ENCODE data around the gene POLR2I.
"Not testable (repeated sequence)": the region's sequence is repeated elsewhere in the genome, so short reads cannot be mapped to it uniquely, and the experiment has no call there.

Gene POLR2I

DNA sequence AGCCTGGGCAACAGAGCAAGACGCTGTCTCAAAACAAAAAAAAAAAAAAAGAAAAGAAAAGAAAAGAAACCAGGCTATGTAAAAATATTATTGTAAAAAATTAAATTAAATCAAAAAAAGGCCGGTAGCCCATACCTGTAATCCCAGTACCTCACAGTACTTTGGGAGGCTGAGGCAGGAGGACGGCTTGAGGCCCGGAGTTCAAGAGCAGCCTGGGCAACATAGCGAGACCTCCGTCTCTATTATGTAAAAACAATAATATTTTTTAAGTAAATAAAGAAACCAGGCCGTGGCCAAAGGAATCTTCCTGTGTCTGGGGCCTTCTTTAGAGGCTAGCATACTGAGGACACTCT lies 24.4 kb upstream of the POLR2I start:
- no peaks in the 10 kb centered on the region for H3K9me3 ChIP-seq (ENCODE audit: insufficient read depth, low read length)
- peaks cover 15% of the 10 kb centered on the region for H3K36me3 ChIP-seq (replicated peaks; ENCODE audit: low read depth, low read length)
- peaks cover 22% of the 10 kb centered on the region for H3K4me1 ChIP-seq (ENCODE audit: low read length)
- H2AFZ ChIP-seq (ENCODE audit: low read depth, low read length): peak overlapping the region; percentile 64; the same call in 1 of the 2 replicates
- TF ChIP-seq, protein P1, sequence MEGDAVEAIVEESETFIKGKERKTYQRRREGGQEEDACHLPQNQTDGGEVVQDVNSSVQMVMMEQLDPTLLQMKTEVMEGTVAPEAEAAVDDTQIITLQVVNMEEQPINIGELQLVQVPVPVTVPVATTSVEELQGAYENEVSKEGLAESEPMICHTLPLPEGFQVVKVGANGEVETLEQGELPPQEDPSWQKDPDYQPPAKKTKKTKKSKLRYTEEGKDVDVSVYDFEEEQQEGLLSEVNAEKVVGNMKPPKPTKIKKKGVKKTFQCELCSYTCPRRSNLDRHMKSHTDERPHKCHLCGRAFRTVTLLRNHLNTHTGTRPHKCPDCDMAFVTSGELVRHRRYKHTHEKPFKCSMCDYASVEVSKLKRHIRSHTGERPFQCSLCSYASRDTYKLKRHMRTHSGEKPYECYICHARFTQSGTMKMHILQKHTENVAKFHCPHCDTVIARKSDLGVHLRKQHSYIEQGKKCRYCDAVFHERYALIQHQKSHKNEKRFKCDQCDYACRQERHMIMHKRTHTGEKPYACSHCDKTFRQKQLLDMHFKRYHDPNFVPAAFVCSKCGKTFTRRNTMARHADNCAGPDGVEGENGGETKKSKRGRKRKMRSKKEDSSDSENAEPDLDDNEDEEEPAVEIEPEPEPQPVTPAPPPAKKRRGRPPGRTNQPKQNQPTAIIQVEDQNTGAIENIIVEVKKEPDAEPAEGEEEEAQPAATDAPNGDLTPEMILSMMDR (IDR thresholded peaks at IDR 0.05; ENCODE audit: low read depth, low read length): no peak
- no peak for TF ChIP-seq EZH2phosphoT487 (IDR thresholded peaks at IDR 0.05; ENCODE audit: low read depth)
- H4K20me1 ChIP-seq (ENCODE audit: insufficient read depth, low read length): peaks cover 10% of the 10 kb centered on the region
- H3K79me2 ChIP-seq (ENCODE audit: low read length): peaks cover 19% of the 10 kb centered on the region
- H3K27ac ChIP-seq (ENCODE audit: low read length): peak overlapping the region; percentile 71
- H3K27me3 ChIP-seq (ENCODE audit: low read depth, low read length): no peaks in the 10 kb centered on the region
- peak overlapping the region; percentile 98 for H3K9ac ChIP-seq (ENCODE audit: low read length)
- H3K4me3 ChIP-seq (ENCODE audit: low read length): peak overlapping the region; percentile 94
- H3K4me2 ChIP-seq (ENCODE audit: low read length): peak overlapping the region; percentile 75

DNA sequence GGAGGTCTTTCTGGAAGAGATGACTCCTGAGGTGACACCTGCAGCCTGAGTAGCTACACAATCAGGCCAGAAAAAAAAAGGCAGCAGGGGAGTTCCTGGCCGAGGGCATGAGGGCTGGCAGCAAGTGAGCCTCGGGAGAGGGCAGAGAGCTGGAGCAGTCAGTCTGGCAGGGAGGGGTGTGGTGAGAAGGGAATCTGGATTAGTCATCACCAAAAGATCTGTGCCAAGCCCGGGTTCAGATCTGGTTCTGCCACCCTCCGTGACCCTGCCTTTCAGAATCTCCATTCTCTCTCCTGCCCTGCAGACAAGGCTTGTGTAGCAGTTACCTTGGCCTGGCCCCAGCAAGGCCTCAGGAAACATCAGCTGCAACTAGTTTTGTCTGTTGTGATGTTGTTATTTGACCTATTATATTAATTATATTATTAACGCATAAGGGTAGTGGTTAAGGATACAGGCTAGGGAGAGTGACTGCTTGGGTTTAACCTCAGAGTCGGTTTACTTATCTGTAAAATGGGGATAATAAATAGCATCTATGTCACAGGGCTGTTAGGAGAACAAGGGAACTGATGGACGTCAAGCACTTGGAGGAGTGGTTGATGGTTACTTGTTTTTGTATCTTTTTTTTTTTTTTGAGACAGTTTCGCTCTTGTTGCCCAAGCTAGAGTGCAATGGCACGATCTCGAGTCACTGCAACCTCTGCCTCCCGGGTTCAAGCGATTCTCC lies 22.4 kb upstream of the POLR2I start:
- no peak for TF ChIP-seq EZH2phosphoT487 (IDR thresholded peaks at IDR 0.05; ENCODE audit: low read depth)
- TF ChIP-seq, protein P1 (IDR thresholded peaks at IDR 0.05; ENCODE audit: low read depth, low read length): no peak
- H3K27ac ChIP-seq (ENCODE audit: low read length): peak overlapping the region; percentile 40
- peak overlapping the region; percentile 54 for H3K9ac ChIP-seq (ENCODE audit: low read length)
- peak overlapping the region; percentile 79 for H2AFZ ChIP-seq (ENCODE audit: low read depth, low read length)
- H3K79me2 ChIP-seq (ENCODE audit: low read length): peaks cover 19% of the 10 kb centered on the region
- peaks cover 4% of the 10 kb centered on the region for H3K36me3 ChIP-seq (replicated peaks; ENCODE audit: low read depth, low read length)
- H3K4me3 ChIP-seq (ENCODE audit: low read length): peak overlapping the region; percentile 69
- no peaks in the 10 kb centered on the region for H3K27me3 ChIP-seq (ENCODE audit: low read depth, low read length)
- H3K4me2 ChIP-seq (ENCODE audit: low read length): peak overlapping the region; percentile 78
- no peaks in the 10 kb centered on the region for H3K9me3 ChIP-seq (ENCODE audit: insufficient read depth, low read length)
- H4K20me1 ChIP-seq (ENCODE audit: insufficient read depth, low read length): peaks cover 10% of the 10 kb centered on the region
- peaks cover 26% of the 10 kb centered on the region for H3K4me1 ChIP-seq (ENCODE audit: low read length)

DNA sequence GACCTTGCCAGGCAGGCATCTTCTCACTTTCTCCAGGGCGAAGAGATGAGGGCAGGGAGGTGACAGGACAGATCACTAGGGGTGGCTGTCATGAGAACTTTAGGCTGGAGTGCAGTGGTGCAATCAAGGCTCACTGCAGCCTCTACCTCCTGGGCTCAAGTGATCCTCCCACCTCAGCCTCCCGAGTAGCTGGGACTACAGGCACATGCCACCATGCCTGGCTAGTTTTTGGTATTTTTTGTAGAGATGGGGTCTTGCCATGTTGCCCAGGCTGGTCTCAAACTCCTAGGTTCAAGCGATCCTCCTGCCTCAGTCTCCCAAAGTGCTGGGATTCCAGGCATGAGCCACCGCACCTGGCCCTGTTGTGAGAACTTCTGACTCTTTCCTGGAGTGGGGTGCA lies 20.2 kb upstream of the POLR2I start:
- peaks cover 21% of the 10 kb centered on the region for H3K4me1 ChIP-seq (ENCODE audit: low read length)
- H3K36me3 ChIP-seq (replicated peaks; ENCODE audit: low read depth, low read length); H2AFZ ChIP-seq (ENCODE audit: low read depth, low read length); H3K9me3 ChIP-seq (ENCODE audit: insufficient read depth, low read length); H3K27me3 ChIP-seq (ENCODE audit: low read depth, low read length); H4K20me1 ChIP-seq (ENCODE audit: insufficient read depth, low read length); H3K4me3 ChIP-seq (ENCODE audit: low read length); H3K9ac ChIP-seq (ENCODE audit: low read length); H3K4me2 ChIP-seq (ENCODE audit: low read length); H3K79me2 ChIP-seq (ENCODE audit: low read length); H3K27ac ChIP-seq (ENCODE audit: low read length): not testable (repeated sequence)

DNA sequence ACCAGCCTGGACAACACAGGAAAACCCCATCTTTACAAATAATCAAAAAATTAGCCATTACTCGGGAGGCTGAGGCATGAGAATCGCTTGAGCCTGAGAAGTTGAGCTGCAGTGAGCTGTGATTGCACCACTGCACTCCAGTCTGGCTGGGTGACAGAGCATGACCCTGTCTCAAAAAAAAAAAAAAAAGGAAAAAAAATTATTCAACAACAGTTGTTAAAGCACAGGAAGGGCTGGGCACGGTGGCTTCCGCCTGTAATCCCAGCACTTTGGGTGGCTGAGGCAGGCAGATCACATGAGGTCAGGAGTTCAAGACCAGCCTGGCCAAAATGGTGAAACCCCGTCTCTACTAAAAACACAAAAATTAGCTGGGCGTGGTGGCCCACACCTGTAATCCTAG lies 16.5 kb upstream of the POLR2I start:
- not testable (repeated sequence) for H3K4me2 ChIP-seq (ENCODE audit: low read length); H3K36me3 ChIP-seq (replicated peaks; ENCODE audit: low read depth, low read length); H3K27ac ChIP-seq (ENCODE audit: low read length)

DNA sequence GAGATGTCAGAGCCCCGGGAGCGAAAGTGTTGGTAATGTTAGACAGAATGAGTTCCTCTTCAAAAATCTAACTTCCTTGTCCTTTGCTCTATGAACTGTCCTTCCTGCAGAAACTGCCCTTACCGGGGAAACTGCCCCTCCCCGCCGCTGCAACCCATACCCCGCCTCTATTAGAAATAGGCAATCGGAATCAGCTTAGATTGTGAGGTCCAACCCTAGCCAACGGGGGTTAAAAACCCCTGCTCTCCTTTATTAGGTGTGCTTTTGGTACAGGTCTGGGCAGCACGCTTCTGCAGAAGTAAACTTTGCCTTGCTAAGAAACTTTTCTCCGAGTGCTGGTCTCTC lies 13.7 kb upstream of the POLR2I start:
- Histone ChIP-seq H3K27me3 (ENCODE audit: low read depth, low read length) (no peaks in the 10 kb centered on the region), H4K20me1 (ENCODE audit: insufficient read depth, low read length) (no peaks in the 10 kb centered on the region), H3K4me1 (ENCODE audit: low read length) (peaks cover 17% of the 10 kb centered on the region; the same call in 1 of the 2 replicates), H3K4me3 (ENCODE audit: low read length) (peak overlapping the region; percentile 77), H3K9ac (ENCODE audit: low read length) (peak overlapping the region; percentile 77), H3K4me2 (ENCODE audit: low read length) (peak overlapping the region; percentile 92), H3K36me3 (replicated peaks; ENCODE audit: low read depth, low read length) (peaks cover 11% of the 10 kb centered on the region), H2AFZ (ENCODE audit: low read depth, low read length) (peak overlapping the region; percentile 72), H3K9me3 (ENCODE audit: insufficient read depth, low read length) (no peaks in the 10 kb centered on the region), H3K79me2 (ENCODE audit: low read length) (no peaks in the 10 kb centered on the region), H3K27ac (ENCODE audit: low read length) (peak overlapping the region; percentile 66)
- TF ChIP-seq EZH2phosphoT487 (IDR thresholded peaks at IDR 0.05; ENCODE audit: low read depth): no peak
- TF ChIP-seq, protein P1 (IDR thresholded peaks at IDR 0.05; ENCODE audit: low read depth, low read length): no peak

More for the DNA sequence above, 16.5 kb upstream of the POLR2I start:
- not testable (repeated sequence) for H3K4me3 ChIP-seq (ENCODE audit: low read length); H3K9ac ChIP-seq (ENCODE audit: low read length); H2AFZ ChIP-seq (ENCODE audit: low read depth, low read length); H4K20me1 ChIP-seq (ENCODE audit: insufficient read depth, low read length); H3K27me3 ChIP-seq (ENCODE audit: low read depth, low read length); H3K9me3 ChIP-seq (ENCODE audit: insufficient read depth, low read length); H3K79me2 ChIP-seq (ENCODE audit: low read length)
- H3K4me1 ChIP-seq (ENCODE audit: low read length): peaks cover 19% of the 10 kb centered on the region
